HCT116 (cell line): ENCODE measurements around the gene NDC80. TPM values are rescaled to one million over a fixed set of nuclear protein-coding genes. Genes with fewer than 3 reads are reported as not detected.

ENCODE experiments used
- ATAC-seq: fragments of 200-7000 bp; cut with Tn5 transposase; 2 replicates; pipeline ENCODE4 v1.9.1; 2020; ENCODE audit warnings: mild to moderate bottlenecking, moderate library complexity
- BruUV-seq: library from RNA; stranded (reverse); fragments of 400-500 nt; replicated peaks from 2 replicates; lab custom pipeline; 2021; lab: Mats Ljungman, UMichigan
- CTCF ChIA-PET: fragments of 300-600 bp; sonication (Branson Sonifier 250); formaldehyde crosslinking; loops from one replicate; lab custom pipeline; 2021; ENCODE audit warnings: antibody characterized with exemption; lab: Charles Lee
- POLR2A ChIA-PET: fragments of 300-600, 350-600 bp; sonication (Branson Sonifier 250); formaldehyde crosslinking; loops from one replicate; lab custom pipeline; 2021; ENCODE audit warnings: antibody characterized with exemption; lab: Charles Lee
- RAD21 ChIA-PET, 2 experiments: fragments of 300-600 bp; sonication (Branson Sonifier 250); formaldehyde crosslinking; loops; one replicate each; lab custom pipeline; 2023; ENCODE audit warnings: low total read pairs in 2 of 2; ENCODE audit not compliant: uncharacterized antibody in 2 of 2, unreplicated experiment in 2 of 2, low non-redundant PET in 1 of 2; lab: Charles Lee
- DNase-seq: peaks from one replicate; pipeline ENCODE4 v3.0.0-alpha.2; 2010; ENCODE audit warnings: low read depth, low spot score
- H2AFZ ChIP-seq: fragments of 200-600 bp; shearing (Covaris generic), sonication (generic); 2 replicates; pipeline ENCODE4 v1.6.1; 2017; ENCODE audit warnings: low read depth, mixed run types, mixed read lengths, antibody characterized with exemption, low read length; ENCODE audit not compliant: poor library complexity, severe bottlenecking
- H3K27ac ChIP-seq: 2 replicates; pipeline ENCODE4 v1.5.1; 2012; ENCODE audit warnings: low read depth, low read length
- H3K27me3 ChIP-seq: fragments of 200-600 bp; sonication (generic); 2 replicates; pipeline ENCODE4 v1.6.1; 2016; ENCODE audit warnings: mixed run types, low read length, mixed read lengths; ENCODE audit not compliant: insufficient read depth
- H3K36me3 ChIP-seq, 2 experiments: fragments of 200-500 bp in 1 of 2; fragments of 200-600 bp in 1 of 2; sonication (Bioruptor generic) in 1 of 2; sonication (generic) in 1 of 2; 2 replicates each; pipeline versions ENCODE4 v1.5.1 to v1.6.1; 2014 to 2016; ENCODE audit warnings: low read length in 2 of 2, inconsistent platforms in 1 of 2, mixed read lengths in 1 of 2, mixed run types in 1 of 2; ENCODE audit not compliant: insufficient read depth in 2 of 2, control insufficient read depth in 1 of 2
- H3K4me1 ChIP-seq, 2 experiments: fragments of 200-600 bp in 1 of 2; sonication (generic) in 1 of 2; 2 replicates each; pipeline versions ENCODE4 v1.5.1 to v1.6.1; 2012 to 2017; ENCODE audit warnings: low read length in 2 of 2, inconsistent platforms in 1 of 2, mild to moderate bottlenecking in 1 of 2, mixed read lengths in 1 of 2, mixed run types in 1 of 2, moderate library complexity in 1 of 2; ENCODE audit not compliant: insufficient read depth in 2 of 2, control insufficient read depth in 1 of 2
- H3K4me2 ChIP-seq: fragments of 200-600 bp; sonication (generic); 2 replicates; pipeline ENCODE4 v1.6.1; 2017; ENCODE audit warnings: mixed run types, low read length, mixed read lengths
- H3K4me3 ChIP-seq, 2 experiments: fragments of 200-600 bp in 1 of 2; sonication (generic) in 1 of 2; replicated peaks in 1 of 2; 2 replicates each; pipeline ENCODE4 v1.5.1; 2011 to 2016; ENCODE audit warnings: low read length in 2 of 2, control low read depth in 1 of 2, low read depth in 1 of 2, mild to moderate bottlenecking in 1 of 2, mixed read lengths in 1 of 2, mixed run types in 1 of 2
- H3K79me2 ChIP-seq: fragments of 200-600 bp; sonication (generic); 2 replicates; pipeline ENCODE4 v1.6.1; 2017; ENCODE audit warnings: mild to moderate bottlenecking, mixed run types, low read length, moderate library complexity, mixed read lengths; ENCODE audit not compliant: insufficient read depth
- H3K9ac ChIP-seq: fragments of 200-600 bp; sonication (generic); 2 replicates; pipeline ENCODE4 v1.6.1; 2016; ENCODE audit warnings: low read length, mixed read lengths
- H3K9me2 ChIP-seq: fragments of 200-600 bp; sonication (generic), shearing (Covaris generic); 2 replicates; pipeline ENCODE4 v1.6.1; 2017; ENCODE audit warnings: mixed run types, mild to moderate bottlenecking, moderate library complexity; ENCODE audit not compliant: insufficient read depth
- H3K9me3 ChIP-seq, 2 experiments: fragments of 200-500 bp in 1 of 2; fragments of 200-600 bp in 1 of 2; sonication (Bioruptor generic) in 1 of 2; sonication (generic) in 1 of 2; 2 replicates each; pipeline ENCODE4 v1.6.1; 2014 to 2017; ENCODE audit warnings: low read length in 2 of 2, mixed read lengths in 2 of 2, inconsistent platforms in 1 of 2, low read depth in 1 of 2, mild to moderate bottlenecking in 1 of 2, mixed run types in 1 of 2, moderate library complexity in 1 of 2; ENCODE audit not compliant: control insufficient read depth in 1 of 2, insufficient read depth in 1 of 2
- H4K20me1 ChIP-seq: fragments of 200-600 bp; sonication (generic), shearing (Covaris generic); 2 replicates; pipeline ENCODE4 v1.6.1; 2017; ENCODE audit warnings: mixed run types, mild to moderate bottlenecking, moderate library complexity; ENCODE audit not compliant: insufficient read depth
- CEBPB ChIP-seq: IDR thresholded peaks from 2 replicates; pipeline ENCODE4 v1.6.1; 2012; ENCODE audit warnings: low read depth
- EGR1 ChIP-seq: IDR thresholded peaks from 2 replicates; pipeline ENCODE4 v1.6.1; 2012; ENCODE audit warnings: low read depth
- ELF1 ChIP-seq: IDR thresholded peaks from 2 replicates; pipeline ENCODE4 v1.6.1; 2012; ENCODE audit warnings: low read depth, borderline replicate concordance
- EZH2 ChIP-seq: fragments of 200-600 bp; sonication (generic); IDR thresholded peaks from 2 replicates; pipeline ENCODE4 v1.6.1; 2017; ENCODE audit warnings: antibody characterized with exemption, mixed run types
- EZH2phosphoT487 ChIP-seq: fragments of 200-600 bp; IDR thresholded peaks from 2 replicates; pipeline ENCODE4 v1.6.1; 2018; ENCODE audit warnings: antibody characterized with exemption, borderline replicate concordance
- FOSL1 ChIP-seq: IDR thresholded peaks from 2 replicates; pipeline ENCODE4 v1.6.1; 2012; ENCODE audit warnings: low read depth
- POLR2A ChIP-seq: IDR thresholded peaks from 2 replicates; pipeline ENCODE4 v1.7.0; 2011; ENCODE audit warnings: borderline replicate concordance; ENCODE audit not compliant: insufficient read depth, insufficient read length; ENCODE audit errors: extremely low read depth
- POLR2AphosphoS5 ChIP-seq: IDR thresholded peaks from 2 replicates; pipeline ENCODE4 v1.6.1; 2011; ENCODE audit warnings: mild to moderate bottlenecking, low read depth, low read length, moderate library complexity
- RAD21 ChIP-seq: IDR thresholded peaks from 2 replicates; pipeline ENCODE4 v1.6.1; 2012; ENCODE audit warnings: low read depth, mild to moderate bottlenecking
- REST ChIP-seq: IDR thresholded peaks from 2 replicates; pipeline ENCODE4 v1.6.1; 2012; ENCODE audit warnings: low read depth
- SP1 ChIP-seq: IDR thresholded peaks from 2 replicates; pipeline ENCODE4 v1.6.1; 2012; ENCODE audit warnings: low read depth
- SRF ChIP-seq: IDR thresholded peaks from 2 replicates; pipeline ENCODE4 v1.6.1; 2012; ENCODE audit warnings: low read depth
- YY1 ChIP-seq: IDR thresholded peaks from 2 replicates; pipeline ENCODE4 v1.6.1; 2011; ENCODE audit warnings: low read length, low read depth, moderate library complexity, mild to moderate bottlenecking; ENCODE audit not compliant: insufficient replicate concordance; ENCODE audit errors: extremely low read depth
- ZBTB33 ChIP-seq: IDR thresholded peaks from 2 replicates; pipeline ENCODE4 v1.6.1; 2011; ENCODE audit warnings: mild to moderate bottlenecking, low read length, moderate library complexity; ENCODE audit not compliant: insufficient replicate concordance; ENCODE audit errors: extremely low read depth
- ZFX ChIP-seq: fragments of 450-650 bp; IDR thresholded peaks from 2 replicates; pipeline ENCODE4 v1.6.1; 2017
- ZNF274 ChIP-seq: fragments of 200-500 bp; sonication (Bioruptor generic); IDR thresholded peaks from 2 replicates; pipeline ENCODE4 v1.6.1; 2014; ENCODE audit warnings: mild to moderate bottlenecking, low read depth, low read length, inconsistent platforms
- intact Hi-C: fragments of 100-400 bp; cut with micrococcal nuclease; formaldehyde crosslinking; loops from 2 replicates; pipeline ENCODE4 v1.10.0; 2022
- total RNA-seq: library from RNA; stranded (reverse); gene quantifications from one replicate; pipeline ENCODE4 v1.2.1, GENCODE V29; 2021; ENCODE audit not compliant: unreplicated experiment
- TF ChIP-seq, protein P1 (sequence below): IDR thresholded peaks from 2 replicates; pipeline ENCODE4 v1.6.1; 2012

Gene NDC80
- total RNA-seq, 1 experiment from 2014 or later: 46.0 TPM

DNA sequence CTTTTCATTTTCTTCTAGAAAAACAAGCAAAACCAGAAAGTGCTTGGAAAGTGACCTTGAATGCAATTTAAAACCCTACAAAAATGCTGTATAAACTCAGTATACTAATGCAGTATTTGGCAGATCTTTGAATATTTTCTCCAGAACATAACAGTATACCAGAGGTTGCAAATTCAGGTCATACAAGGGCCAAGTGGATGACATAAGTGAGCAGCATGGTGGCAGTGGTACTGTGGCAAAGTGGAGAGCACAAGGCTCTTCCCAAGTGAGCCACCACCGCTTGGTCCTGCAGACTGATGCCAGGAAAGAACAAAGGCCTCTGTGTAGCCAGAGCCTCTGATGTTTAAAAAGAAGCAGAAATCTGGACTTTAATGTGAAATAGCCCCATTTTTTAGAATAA lies 33.1 kb upstream of the NDC80 start:
- Histone ChIP-seq H3K27ac (no peak overlapping the region), H3K4me3 (no peak overlapping the region), H3K9me3 (no peaks in the 10 kb centered on the region), H3K4me1 (no peaks in the 10 kb centered on the region), H3K4me2 (no peak overlapping the region), H3K36me3 (no peaks in the 10 kb centered on the region), H3K27me3 (no peaks in the 10 kb centered on the region), H2AFZ (no peak overlapping the region), H3K79me2 (no peaks in the 10 kb centered on the region), H3K9ac (no peak overlapping the region), H4K20me1 (no peaks in the 10 kb centered on the region), H3K9me2 (no peaks in the 10 kb centered on the region)
- ChIA-PET RAD21 (no interaction called here), POLR2A (no interaction called here), CTCF (no interaction called here)
- ATAC-seq: no peak
- DNase-seq: no peak
- BruUV-seq: no TSS peak
- TF ChIP-seq CEBPB (no peak), SP1 (no peak), REST (no peak), EZH2phosphoT487 (no peak), POLR2AphosphoS5 (no peak), ZFX (no peak), EZH2 (no peak), ZBTB33 (no peak), ZNF274 (no peak), SRF (no peak), FOSL1 (no peak), POLR2A (no peak), YY1 (no peak), EGR1 (no peak), ELF1 (no peak), RAD21 (no peak)
- TF ChIP-seq, protein P1, sequence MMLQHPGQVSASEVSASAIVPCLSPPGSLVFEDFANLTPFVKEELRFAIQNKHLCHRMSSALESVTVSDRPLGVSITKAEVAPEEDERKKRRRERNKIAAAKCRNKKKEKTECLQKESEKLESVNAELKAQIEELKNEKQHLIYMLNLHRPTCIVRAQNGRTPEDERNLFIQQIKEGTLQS: no peak
- intact Hi-C loops: no loop called here
